Peyer's patch (tissue), 4 donors: ENCODE data around the gene GMPS. TPM values are rescaled to one million over a fixed set of nuclear protein-coding genes. Genes with fewer than 3 reads are reported as not detected.

Source experiments
- DNase-seq, 3 donors: peaks; one replicate each; pipeline ENCODE4 v3.0.0-alpha.2; 2017 to 2019
- H3K27ac ChIP-seq, 4 donors: fragments of 200-600 bp; sonication (generic); one replicate each; pipeline ENCODE4 v1.5.1; 2016 to 2019
- H3K27me3 ChIP-seq, 2 donors: fragments of 200-600 bp; sonication (generic); one replicate each; pipeline ENCODE4 v1.5.1; 2019
- H3K36me3 ChIP-seq, 3 donors: fragments of 200-600 bp; sonication (generic); one replicate each; pipeline ENCODE4 v1.5.1; 2016 to 2019
- H3K4me1 ChIP-seq, 4 donors: fragments of 200-600 bp; sonication (generic); one replicate each; pipeline ENCODE4 v1.5.1; 2016 to 2019
- H3K4me3 ChIP-seq, 4 donors: fragments of 200-600 bp; sonication (generic); 1 replicate in 3 of 4; 2 replicates in 1 of 4; pipeline ENCODE4 v1.5.1; 2016 to 2019; ENCODE audit warnings: mild to moderate bottlenecking in 1 of 4
- H3K9me3 ChIP-seq, 4 donors: fragments of 200-600 bp; sonication (generic); one replicate each; pipeline ENCODE4 v1.5.1; 2016 to 2019; ENCODE audit warnings: mild to moderate bottlenecking in 1 of 4
- POLR2A ChIP-seq, 2 donors: fragments of 450-650 bp; IDR thresholded peaks; one replicate each; pipeline ENCODE4 v1.5.1; 2017; ENCODE audit warnings: antibody characterized with exemption in 2 of 2, mild to moderate bottlenecking in 2 of 2, moderate library complexity in 2 of 2
- total RNA-seq, 4 donors: library from RNA; depleted of rRNA; stranded (reverse); fragments of >200 nt; gene quantifications; one replicate each; pipeline ENCODE4 v1.1.0, GENCODE V29; 2016
- TF ChIP-seq, protein P1 (sequence below), 6 experiments: fragments of 450-650 bp in 4 of 6; fragments of 200-600 bp in 2 of 6; sonication (generic) in 1 of 6; IDR thresholded peaks; one replicate each; pipeline ENCODE4 v1.5.1; 2017 to 2019; ENCODE audit warnings: antibody characterized with exemption in 6 of 6, mild to moderate bottlenecking in 3 of 6, moderate library complexity in 1 of 6

Gene GMPS
- total RNA-seq, 4 donors from 2014 or later = 12.9 to 72.6 (median 22.2) TPM

DNA sequence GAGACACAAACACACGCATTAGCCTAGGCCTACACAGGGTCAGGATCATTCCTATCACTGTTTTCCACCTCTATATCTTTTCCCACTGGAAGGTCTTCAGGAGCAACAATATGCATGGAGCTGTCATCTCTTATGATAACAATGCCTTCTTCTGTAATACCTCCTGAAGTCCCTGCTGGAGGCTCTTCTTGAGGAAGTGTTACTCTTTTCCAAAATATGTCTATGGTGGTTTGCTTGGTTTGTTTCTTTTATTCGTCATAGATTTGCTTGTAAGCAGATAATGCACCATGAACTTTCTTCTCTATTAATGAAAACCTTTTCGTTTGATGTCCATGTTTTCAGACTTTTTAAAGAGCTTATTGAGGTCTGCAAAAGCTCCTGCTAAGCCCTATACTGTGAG lies 109.3 kb downstream of the GMPS start:
- Histone ChIP-seq H3K9me3 (no peaks in the 10 kb centered on the region), H3K4me1 (no peaks in the 10 kb centered on the region), H3K36me3 (no peaks in the 10 kb centered on the region), H3K4me3 (no peak overlapping the region), H3K27ac (no peak overlapping the region), H3K27me3 (no peaks in the 10 kb centered on the region)
- no peak for DNase-seq
- TF ChIP-seq POLR2A (IDR thresholded peaks at IDR 0.05) = no peak
- TF ChIP-seq, protein P1, sequence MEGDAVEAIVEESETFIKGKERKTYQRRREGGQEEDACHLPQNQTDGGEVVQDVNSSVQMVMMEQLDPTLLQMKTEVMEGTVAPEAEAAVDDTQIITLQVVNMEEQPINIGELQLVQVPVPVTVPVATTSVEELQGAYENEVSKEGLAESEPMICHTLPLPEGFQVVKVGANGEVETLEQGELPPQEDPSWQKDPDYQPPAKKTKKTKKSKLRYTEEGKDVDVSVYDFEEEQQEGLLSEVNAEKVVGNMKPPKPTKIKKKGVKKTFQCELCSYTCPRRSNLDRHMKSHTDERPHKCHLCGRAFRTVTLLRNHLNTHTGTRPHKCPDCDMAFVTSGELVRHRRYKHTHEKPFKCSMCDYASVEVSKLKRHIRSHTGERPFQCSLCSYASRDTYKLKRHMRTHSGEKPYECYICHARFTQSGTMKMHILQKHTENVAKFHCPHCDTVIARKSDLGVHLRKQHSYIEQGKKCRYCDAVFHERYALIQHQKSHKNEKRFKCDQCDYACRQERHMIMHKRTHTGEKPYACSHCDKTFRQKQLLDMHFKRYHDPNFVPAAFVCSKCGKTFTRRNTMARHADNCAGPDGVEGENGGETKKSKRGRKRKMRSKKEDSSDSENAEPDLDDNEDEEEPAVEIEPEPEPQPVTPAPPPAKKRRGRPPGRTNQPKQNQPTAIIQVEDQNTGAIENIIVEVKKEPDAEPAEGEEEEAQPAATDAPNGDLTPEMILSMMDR (IDR thresholded peaks at IDR 0.05) = no peak

DNA sequence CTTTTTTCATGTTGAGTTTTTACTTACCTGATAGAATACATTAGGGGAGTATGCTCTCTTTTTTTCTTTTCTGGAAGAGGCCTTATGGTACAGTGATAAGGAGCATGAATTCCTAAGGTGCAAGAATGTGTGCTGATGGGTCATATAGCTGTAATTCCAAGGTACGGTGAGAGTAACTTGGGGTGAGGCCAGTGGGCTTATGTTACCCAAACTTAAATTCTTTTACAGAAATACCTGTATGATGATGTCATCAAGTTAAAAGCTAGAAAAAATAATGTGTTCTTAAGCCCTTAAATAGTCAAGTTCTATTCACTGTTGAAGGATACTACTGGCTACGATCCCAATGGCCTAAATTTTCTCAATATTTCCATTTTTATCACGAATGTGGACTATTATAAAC lies 111.2 kb downstream of the GMPS start:
- Histone ChIP-seq H3K36me3 (no peaks in the 10 kb centered on the region), H3K9me3 (no peaks in the 10 kb centered on the region), H3K27me3 (no peaks in the 10 kb centered on the region), H3K27ac (no peak overlapping the region), H3K4me3 (no peak overlapping the region), H3K4me1 (no peaks in the 10 kb centered on the region)
- TF ChIP-seq, protein P1 (IDR thresholded peaks at IDR 0.05) = no peak
- no peak for TF ChIP-seq POLR2A (IDR thresholded peaks at IDR 0.05)
- no peak for DNase-seq

DNA sequence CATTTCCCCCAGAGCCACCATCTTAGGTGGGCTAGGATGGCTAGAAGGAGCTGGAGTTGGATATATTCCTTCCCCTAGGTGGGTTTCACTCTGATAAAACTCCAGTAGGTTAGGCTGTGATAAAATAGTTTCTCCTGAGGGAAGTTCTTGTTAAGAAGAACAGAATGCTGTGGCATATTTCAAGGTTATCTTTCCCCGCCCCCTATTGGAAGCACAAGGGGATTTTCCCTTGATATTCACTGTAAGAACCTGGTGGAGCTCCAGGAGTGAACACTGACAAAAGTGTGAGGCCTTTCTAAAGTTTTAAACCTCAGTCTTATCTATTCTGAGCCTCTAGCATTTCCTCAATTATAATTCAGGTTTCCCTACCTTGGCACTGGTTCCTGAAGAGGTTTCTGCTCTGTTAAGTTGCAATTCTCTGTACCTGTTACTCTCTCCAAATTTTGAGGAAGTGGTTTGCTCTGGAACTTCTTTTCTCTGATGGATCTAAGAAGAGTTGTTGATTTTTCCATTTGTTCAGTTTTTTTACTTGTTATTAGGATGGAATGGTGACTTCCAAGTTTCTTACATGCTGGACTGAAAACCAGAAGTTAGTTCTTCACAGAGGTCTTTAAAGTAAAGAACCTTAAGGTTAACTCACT lies 113.5 kb downstream of the GMPS start:
- TF ChIP-seq POLR2A (IDR thresholded peaks at IDR 0.05) = no peak
- TF ChIP-seq, protein P1 (IDR thresholded peaks at IDR 0.05) = no peak
- no peaks in the 10 kb centered on the region for H3K27me3 ChIP-seq
- no peaks in the 10 kb centered on the region for H3K4me1 ChIP-seq
- H3K27ac ChIP-seq = no peak overlapping the region
- DNase-seq = no peak
- H3K36me3 ChIP-seq = no peaks in the 10 kb centered on the region
- no peak overlapping the region for H3K4me3 ChIP-seq
- H3K9me3 ChIP-seq = no peaks in the 10 kb centered on the region

DNA sequence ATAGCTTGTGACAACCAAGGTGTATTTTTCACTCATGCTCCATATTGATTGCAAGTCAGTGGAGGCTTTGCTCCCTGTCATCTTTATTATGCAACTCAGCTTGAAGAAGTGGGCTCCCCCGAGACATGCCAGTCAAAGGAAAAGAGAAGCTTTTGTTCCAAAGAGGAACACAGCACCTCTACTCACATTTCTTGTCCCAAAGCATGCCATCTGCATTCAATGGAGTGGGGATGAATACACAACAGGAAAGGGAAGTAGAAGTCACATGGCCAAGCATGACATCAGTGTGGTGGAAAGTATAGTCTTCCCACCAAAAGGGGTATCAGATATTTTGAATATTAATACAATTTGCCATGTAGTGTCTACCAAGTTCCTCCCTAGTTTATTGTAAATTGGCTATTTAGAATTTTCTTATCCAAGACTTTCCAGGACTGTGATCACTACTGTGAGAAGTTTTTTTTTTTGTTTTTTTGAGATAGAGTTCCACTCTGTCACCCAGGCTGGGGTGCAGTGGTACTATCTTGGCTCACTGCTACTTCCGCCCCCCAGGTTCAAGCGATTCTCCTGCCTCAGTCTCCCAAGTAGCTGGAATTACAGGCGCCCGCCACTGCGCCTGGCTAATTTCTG lies 114.5 kb downstream of the GMPS start:
- no peak for DNase-seq
- H3K36me3 ChIP-seq = no peaks in the 10 kb centered on the region
- H3K4me1 ChIP-seq = no peaks in the 10 kb centered on the region
- H3K27me3 ChIP-seq = no peaks in the 10 kb centered on the region
- H3K9me3 ChIP-seq = no peaks in the 10 kb centered on the region
- H3K4me3 ChIP-seq = no peak overlapping the region
- no peak overlapping the region for H3K27ac ChIP-seq
- TF ChIP-seq, protein P1 (IDR thresholded peaks at IDR 0.05) = no peak
- no peak for TF ChIP-seq POLR2A (IDR thresholded peaks at IDR 0.05)

DNA sequence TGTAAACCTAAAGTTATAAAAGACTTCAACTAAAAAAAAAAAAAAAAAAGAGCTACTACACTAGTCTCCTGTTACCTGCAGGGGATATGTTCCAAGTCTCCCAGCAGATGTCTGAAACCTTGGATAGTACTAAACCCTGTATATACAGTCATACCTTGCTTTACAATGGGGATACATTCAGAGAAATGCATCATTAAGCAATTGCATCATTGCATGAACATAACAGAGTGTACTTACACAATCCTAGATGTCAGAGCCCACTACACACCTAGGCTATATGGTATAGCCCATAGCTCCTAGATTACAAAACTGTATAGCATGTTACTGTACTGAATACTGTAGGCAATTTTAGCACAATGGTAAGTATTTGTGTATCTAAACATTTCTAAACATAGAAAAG lies 119.1 kb downstream of the GMPS start:
- H3K27ac ChIP-seq = no peak overlapping the region
- no peak for TF ChIP-seq POLR2A (IDR thresholded peaks at IDR 0.05)
- TF ChIP-seq, protein P1 (IDR thresholded peaks at IDR 0.05) = no peak
- no peaks in the 10 kb centered on the region for H3K36me3 ChIP-seq
- no peaks in the 10 kb centered on the region for H3K27me3 ChIP-seq
- no peaks in the 10 kb centered on the region for H3K4me1 ChIP-seq
- H3K9me3 ChIP-seq = no peaks in the 10 kb centered on the region
- no peak for DNase-seq
- no peak overlapping the region for H3K4me3 ChIP-seq
